ENCODE data around the gene ERVFRD-1.
A peak's percentile ranks its signal among the peaks of the same experiment; 100 is the strongest.
"Not testable (repeated sequence)": the region's sequence is repeated elsewhere in the genome, so short reads cannot be mapped to it uniquely, and the experiment has no call there.

Gene ERVFRD-1

DNA sequence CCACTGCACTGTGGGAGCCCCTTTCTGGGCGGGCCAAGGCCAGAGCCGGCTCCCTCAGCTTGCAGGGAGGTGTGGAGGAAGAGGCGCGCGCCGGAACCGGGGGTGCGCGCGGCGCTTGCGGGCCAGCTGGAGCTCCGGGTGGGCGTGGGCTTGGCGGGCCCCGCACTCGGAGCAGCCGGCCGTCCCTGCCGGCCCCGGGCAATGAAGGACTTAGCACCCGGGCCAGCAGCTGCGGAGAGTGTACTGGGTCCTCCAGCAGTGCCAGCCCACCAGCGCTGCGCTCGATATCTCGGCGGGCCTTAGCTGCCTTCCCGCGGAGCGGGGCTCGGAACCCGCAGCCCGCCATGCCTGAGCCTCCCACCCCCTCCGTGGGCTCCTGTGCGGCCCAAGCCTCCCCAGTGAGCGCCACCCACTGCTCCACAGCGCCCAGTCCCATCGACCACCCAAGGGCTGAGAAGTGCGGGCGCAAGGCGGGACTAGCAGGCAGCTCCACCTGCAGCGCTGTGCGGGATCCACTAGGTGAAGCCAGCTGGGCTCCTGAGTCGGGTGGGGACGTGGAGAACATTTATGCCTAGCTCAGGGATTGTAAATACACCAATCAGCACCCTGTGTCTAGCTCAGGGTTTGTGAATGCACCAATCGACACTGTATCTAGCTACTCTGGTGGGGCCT lies 24.2 kb downstream of the ERVFRD-1 start:
- DNase-seq, result not testable (repeated sequence)

DNA sequence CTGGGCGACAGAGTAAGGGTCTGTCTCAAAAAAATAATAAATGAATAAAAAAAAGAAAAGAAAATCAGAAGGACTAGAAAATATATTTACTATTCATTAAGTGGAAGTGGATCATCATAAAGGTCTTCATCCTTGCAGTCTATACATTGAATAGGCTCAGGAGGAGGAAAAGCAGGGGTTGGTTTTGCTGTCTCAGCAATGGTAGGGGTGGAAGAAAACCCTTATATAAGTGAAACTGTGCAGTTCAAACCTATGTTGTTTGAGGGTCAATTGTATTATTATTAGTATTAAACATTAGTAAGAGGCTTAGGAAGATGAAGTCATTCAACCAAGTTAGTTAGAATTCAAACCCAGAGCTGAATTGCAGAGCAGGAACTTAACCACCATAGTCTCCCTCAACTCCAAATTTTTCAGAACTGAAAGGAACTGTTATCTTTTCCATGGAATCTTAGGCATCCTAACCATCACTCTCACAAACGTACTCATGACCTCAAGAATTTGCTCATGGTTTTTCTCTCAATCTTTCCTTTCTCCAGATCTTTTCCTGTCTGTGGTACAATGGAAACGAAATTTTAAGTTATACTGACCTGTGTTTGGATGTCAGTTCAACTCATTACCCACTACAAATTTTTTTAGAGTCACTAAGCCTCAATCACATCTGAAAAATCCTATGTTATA lies 25.6 kb downstream of the ERVFRD-1 start:
- DNase-seq, result peak; percentile 30

DNA sequence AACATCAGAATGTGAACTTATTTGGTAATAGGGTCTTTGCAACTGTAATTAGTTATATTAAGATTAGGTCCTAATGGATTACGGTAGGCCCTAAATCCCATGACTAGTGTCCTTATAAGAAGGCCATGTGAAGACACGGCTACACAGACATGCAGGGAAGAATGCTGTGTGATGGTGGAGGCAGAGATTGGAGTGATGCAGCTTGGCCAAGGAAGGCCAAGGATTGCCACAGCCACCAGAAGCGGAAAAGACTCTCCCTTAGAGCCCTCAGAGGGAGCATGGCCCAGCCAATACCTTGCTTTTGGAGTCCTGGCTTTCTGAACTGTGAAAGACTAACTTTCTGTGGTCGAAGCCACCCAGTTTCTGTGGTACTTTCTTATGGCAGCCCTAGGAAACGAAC lies 27.6 kb downstream of the ERVFRD-1 start:
- DNase-seq, result no peak

DNA sequence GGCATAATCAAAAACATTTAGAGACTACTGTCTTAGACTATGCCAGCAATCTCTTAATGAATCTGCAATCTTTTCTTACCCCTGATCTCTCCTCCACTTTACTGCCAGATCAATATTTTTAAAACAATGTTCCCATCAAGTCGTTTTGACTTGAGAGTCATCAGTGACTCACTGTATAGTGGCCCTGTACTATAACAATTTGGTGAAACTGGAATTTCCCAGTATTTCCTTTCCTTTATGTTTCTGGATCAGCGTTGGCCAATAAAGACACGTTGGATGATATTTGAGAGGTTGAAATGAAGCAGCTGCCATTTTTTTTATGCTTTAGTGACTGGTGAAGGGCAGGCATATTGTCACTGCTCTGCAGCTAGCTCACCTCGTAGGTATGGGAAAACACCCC lies 28.0 kb downstream of the ERVFRD-1 start:
- no peak for DNase-seq

DNA sequence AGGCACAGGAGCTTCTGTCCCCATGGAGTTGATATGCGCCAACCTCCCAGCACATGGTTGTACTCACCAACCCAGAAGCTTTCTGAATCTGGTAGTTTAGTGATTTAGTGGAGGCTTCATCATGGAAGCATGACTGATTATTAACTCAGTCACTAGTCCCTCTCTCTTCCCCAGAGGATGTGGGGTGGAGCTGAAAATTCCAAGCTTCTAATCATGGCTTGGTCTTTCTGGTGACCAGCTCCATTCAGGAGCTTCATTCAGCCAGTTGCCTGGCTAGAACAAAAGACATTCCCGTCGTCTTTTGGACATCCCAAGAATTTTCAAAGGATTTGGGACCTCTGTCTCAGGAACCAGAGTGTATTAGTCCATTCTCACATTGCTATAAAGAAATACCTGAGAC lies 31.2 kb downstream of the ERVFRD-1 start:
- DNase-seq, result no peak

DNA sequence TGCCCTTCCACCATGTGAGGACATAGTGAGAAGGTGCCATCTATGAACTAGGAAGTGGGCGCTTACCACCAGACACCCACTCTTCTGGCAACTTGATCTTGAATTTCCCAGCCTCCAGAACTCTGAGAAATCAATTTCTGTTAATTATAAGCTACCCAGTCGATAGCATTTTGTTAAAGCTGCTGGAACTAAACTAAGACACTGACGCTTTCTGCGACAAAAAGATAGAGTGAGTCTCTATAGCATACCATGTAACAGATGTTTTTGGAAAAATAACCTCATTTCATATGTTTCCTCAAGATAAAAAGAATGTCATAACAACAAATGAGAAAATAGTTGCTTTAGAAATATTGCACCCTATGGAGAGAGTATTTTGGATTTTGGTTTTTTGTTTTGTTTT lies 33.3 kb downstream of the ERVFRD-1 start:
- no peak for DNase-seq

DNA sequence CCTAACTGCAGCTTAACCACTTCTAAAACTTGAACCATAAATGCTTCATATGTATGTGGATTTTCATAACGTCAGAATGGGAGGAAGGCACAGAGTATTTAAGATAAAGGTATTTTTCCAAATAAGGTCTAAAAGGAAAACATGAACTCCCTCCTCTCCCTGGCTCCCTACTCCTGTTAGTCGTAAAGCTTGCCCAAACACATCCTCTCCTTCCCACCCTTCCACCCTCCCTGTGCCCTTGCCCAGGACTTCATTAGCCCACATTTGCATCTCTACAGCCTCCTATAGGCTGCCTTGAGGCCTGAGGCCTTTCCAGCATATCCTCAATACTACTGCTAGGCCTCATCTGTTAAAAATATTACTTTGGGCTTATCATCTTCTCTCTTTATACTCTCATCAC lies 35.0 kb downstream of the ERVFRD-1 start:
- no peak for DNase-seq

DNA sequence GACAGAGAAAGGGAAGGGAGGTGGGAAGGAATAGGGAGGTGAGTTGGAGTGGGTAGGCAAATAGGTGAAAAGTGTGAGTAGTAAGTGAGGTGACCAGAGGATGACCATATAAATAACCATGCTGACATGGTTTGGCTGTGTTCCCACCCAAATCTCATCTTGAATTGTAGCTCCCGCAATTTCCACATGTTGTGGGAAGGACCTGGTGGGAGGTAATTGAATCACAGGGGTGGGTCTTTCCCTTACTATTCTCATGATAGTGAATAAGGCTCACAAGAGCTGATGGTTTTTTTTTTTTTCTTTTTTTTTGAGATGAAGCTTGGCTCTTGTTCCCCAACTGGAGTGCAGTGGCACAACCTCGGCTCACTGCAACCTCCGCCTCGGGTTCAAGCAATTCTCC lies 39.4 kb downstream of the ERVFRD-1 start:
- DNase-seq, result no peak

DNA sequence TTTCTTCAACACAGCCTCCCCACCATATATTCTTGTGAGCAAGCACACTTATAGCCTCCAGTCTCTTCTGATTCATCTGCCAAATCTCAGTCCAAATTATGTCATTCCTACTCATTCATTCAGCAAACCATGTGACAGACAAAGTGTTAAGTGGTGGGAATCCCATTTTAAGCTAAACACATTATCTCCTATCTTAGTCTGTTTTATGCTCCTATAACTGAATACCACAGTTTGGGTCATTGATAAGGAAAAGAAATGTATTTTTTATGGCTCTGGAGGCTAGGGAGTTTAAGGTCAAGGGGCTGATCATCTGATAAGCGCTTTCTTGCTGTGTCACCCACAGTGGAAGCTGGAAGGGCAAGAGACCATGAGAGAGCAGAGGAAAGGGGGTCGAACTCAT lies 41.8 kb downstream of the ERVFRD-1 start:
- DNase-seq, result no peak

DNA sequence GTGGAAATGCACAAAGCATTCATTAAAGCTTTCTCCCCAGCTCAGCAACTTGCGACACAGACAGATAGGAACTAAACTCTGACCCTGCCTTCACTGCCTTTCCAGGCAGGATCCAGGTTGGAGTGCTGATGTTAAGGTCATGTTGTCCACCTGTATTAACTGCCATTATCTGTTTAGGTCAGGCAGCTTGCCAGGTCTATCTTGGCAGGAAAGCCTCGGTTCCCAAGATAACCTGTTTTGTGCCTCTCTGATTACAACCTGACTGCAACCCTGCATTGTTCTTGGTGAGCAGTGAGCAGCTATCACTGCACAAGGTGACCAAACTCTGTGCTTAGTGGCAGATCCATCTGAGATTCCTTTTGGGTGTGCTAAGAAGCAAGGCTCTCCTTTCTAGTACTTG lies 44.2 kb downstream of the ERVFRD-1 start:
- DNase-seq, result no peak

DNA sequence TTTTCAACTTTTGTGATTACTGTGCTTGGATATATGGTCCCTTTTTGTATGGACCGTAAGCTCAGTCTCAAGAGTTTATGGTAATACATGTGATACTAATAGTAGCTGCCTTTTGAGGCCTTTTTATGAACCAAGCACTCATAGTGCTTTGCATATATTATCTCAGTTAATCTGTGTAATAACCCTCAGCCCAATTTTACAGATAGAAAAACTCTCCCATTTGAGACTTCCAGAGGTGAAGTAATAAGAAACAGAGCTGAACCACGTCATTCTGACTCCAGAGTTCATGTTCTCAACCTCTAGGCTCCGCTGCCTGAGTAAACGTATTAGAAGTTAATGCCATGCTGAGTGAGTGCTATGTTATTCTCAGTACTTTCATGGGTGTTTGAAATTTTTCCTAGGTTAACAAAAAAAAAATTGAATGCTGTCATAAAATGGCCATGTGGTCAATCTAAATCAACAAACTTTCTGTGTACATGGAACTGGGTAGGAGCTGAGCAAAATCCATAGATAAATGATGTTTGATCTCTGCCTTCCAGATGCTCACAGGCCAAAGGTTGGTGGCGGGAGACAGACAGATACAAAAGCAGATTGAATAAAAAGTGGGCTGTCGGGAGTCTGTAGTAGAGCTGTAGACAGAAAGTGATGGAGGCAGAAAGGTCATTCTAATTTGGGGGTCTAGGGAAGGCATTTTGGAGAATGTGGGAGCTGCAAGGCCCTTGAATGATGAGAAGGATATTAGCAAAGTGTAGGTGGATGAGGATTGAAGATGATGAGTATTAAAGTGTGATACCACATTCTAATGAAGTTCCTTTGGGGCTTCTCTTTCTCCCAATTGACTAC lies 44.8 kb downstream of the ERVFRD-1 start:
- DNase-seq, result no peak

DNA sequence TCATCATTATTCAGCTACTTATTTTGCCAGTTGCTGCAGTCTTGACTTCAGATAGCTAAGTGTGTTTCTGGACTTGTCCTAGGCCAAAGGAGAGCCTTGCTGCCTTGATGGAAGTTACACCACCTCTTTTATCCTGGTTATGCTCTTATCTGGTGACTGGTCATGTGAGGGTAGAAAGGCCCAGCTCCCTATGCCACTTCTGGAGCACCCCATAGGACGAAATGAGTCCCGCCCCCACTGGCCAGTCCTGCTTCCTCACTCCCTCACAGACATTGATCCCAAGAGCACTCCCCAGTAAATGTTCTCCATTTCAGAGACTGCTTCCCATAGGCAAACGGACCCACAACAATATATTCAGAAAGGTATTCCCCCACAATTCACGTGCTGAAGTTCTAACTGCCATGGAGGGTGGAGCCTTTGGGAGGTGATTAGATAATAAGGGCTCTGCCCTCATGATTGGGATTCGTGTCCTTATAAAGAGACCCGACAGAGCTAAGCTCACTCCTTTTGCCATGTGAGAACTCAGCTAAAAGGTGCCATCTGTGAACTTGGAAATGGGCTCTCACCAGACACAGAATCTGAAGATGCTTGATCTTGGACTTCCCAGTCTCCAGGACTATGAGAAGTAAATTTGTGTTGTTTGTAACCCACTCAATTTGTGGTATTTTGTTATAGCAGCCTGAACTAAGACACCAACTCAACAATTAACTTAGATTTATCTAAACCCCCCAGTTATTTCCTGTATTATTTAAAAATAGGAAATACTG lies 45.9 kb downstream of the ERVFRD-1 start:
- no peak for DNase-seq

DNA sequence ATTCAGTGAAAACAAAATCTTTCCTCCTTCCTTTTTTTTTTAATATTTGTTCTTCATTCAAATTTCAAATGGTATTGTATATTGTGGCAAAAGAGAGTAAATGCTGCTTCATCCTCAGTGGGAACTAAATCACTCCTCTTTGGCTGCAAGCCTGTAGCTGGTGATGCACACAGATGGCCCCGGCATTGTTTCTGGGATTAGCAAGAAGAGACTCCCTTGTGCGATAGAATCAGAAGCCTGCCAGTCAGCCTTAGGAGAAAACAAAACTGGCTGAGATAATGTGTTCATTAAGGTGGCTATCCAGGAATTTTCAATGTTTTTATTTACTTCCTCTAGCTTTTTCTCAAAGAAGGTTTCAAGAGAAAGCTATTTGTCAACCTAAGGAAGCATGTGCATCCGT lies 46.7 kb downstream of the ERVFRD-1 start:
- DNase-seq, result no peak

DNA sequence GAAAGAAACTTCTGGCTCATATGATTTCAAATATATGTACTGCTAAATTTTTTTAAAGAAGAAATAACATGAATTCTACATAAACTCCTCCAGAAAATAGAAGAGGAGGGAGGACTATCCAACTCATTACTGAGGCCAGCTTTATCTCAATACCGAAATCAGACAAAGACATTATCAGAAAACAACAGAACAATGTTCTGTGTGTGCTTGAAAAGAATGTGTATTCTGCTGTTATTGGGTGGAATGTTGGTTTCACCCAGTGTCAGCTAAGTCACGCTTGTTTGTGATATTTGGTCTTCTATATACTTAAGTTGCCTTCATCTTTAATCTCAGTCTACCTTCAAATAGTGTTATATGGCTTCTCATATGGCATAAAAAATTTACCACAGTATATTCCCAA lies 48.8 kb downstream of the ERVFRD-1 start:
- no peak for DNase-seq

DNA sequence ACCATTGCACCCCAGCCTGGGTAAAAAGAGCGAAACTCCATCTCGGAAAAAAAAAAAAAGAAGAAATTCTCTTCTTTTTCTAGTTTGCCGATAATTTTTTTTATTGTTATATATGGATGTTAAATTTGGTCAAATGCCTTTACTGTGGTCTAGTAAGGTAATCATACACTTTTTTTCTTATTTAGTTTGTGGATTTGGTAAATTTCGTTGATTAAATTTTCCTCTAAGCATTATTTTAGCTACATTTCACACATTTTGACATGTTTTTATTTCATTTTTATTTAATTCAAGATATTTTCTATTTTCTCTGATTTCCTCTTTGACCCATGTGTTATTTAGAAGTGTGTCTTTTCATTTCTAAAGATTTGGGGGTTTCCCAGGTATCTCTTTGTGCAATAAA lies 49.4 kb downstream of the ERVFRD-1 start:
- no peak for DNase-seq

DNA sequence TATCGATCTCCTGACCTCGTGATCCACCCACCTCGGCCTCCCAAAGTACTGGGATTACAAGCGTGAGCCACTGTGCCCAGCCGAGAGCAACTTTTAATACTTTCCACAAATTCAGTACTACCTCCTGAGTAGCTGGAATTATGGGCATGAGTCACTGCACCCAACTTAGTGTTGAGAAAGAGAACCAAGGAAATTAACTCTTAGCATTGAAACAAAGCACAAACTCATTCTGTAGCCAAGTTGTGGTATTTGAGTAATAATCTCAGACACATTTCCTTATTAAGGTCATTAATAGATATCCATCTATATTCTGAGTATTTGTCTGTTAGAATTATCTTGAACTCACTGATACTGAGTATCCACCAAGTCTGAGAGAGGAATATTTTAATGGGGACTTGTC lies 53.1 kb downstream of the ERVFRD-1 start:
- no peak for DNase-seq

DNA sequence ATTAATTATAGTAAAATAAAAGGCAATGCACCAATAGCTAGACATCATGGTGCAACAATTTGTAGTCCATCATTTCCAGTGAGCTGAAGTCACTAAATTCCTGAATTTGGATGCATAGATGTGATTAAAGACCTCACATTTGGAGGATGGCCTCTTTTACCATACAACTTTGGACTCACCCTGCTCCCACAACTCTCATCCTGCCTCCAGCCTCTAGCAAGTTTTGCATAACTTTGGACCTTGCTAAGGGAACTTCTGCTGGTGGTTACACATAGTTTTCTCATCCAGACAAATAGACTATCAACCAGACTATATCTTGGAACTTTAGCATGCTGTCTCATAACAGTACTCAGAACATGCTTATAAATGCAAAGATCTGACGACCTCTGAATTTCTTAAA lies 54.7 kb downstream of the ERVFRD-1 start:
- DNase-seq, result no peak

DNA sequence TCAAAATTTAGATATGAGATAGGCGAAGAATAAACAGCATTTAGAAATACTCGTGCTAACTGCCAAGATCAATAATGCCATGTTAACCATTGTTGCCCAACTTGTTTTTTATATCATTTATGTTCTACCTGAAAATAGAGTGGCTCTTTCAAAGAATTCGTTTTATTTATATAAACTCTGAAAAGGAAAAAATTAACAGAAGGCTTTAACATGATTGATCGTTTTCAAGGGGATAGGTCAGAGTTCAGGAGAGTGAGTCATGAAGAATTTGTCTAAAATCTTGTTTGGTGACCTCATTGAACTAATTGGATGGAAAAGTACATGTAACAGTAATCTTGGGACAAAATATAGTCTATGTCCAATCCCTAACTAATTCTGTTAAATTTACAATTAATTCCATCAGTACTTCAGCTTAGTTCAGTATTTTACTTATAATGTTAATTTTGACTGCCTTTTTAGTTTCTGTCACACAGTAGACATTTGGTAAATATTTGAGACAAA lies 56.3 kb downstream of the ERVFRD-1 start:
- DNase-seq, result no peak

DNA sequence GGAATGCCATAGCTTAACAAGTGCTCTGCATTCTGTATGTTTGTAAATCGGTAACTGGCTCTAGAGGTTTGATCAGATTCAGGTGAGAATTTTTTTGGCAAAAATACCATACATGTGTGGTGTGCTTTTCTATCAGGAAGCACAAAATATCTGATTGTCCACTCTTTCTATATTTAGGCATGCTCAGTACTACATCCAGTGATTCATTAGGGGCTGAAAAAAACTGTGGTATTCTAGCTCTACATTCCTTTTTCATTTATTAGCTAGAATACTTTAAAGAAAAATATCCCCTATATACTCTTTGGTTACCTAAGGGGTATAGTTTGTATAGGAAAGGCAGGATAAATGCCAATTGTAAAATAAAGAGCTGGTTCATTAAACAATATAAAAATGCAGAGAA lies 56.8 kb downstream of the ERVFRD-1 start:
- no peak for DNase-seq

DNA sequence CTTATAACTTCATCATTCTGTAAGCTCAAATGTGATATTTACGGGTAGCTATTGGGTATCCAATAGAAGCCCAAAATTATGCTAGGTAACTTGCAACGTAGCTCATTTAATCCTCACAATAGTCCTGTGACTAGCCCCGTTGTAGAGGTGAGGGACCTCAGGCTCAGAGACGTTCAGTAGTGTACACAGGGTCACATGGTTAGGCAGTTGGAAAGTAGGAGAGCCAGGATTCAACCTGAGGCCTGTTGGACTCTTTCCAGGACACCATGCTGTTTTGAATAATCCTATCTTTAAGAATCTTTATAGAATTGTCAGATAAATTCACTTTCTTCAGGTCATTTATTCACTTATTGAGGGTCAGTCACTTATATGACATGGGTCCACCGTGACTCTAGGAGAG lies 58.2 kb downstream of the ERVFRD-1 start:
- no peak for DNase-seq

Data from kidney glomerular epithelial cell (primary cell).